Measurements from ENCODE around the gene TM2D3.

DNA sequence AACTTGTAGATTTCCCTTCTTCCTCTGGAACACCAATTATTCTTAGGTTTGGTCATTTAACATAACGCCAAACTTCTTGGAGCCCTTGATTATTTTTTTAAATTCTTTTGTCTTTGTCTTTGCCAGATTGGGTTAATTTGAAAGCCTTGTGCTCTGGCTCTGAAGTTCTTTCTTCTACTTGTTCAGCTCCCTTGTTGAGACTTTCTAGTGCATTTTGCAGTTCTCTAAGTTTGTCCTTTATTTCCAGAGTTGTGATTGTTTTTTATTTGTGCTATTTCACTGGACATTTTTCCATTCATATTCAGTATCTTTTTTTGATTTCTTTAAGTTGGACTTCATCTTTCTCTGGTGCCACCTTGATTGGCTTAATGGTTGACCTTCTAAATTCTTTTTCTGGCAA lies 55.5 kb downstream of the TM2D3 start:
- no peak for TF ChIP-seq CTCF (IDR thresholded peaks at IDR 0.05; ENCODE audit: borderline replicate concordance, extremely low read depth, low read length, poor library complexity, severe bottlenecking)
- no peak for TF ChIP-seq EZH2 (IDR thresholded peaks at IDR 0.05; ENCODE audit: borderline replicate concordance, low read depth, low read length, severe bottlenecking)

Measured in DND-41 (cell line).